Measurements from ENCODE around the gene EPHA5.

DNA sequence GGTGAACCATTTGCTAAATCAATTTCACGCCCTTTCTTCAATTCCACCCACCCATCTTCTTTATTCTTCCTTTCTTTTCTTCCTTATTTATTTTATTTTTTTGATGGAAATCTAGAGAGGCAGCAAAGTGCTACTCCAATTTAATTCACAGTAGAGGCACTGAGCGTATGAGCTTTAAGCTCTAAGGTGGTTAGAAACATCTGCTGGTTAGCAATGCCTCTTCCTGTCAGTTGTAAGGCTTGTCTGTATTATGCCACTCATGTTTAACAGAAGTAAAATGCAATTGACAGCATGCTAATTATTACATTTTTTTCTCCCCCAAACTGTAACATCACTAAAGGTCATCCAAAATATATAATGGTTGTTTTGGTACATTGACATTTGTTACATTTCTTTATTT, 103.8 kb downstream of the EPHA5 start:
- TF ChIP-seq POLR2A (IDR thresholded peaks at IDR 0.05; ENCODE audit: low read depth) = no peak
- TF ChIP-seq, protein P1, sequence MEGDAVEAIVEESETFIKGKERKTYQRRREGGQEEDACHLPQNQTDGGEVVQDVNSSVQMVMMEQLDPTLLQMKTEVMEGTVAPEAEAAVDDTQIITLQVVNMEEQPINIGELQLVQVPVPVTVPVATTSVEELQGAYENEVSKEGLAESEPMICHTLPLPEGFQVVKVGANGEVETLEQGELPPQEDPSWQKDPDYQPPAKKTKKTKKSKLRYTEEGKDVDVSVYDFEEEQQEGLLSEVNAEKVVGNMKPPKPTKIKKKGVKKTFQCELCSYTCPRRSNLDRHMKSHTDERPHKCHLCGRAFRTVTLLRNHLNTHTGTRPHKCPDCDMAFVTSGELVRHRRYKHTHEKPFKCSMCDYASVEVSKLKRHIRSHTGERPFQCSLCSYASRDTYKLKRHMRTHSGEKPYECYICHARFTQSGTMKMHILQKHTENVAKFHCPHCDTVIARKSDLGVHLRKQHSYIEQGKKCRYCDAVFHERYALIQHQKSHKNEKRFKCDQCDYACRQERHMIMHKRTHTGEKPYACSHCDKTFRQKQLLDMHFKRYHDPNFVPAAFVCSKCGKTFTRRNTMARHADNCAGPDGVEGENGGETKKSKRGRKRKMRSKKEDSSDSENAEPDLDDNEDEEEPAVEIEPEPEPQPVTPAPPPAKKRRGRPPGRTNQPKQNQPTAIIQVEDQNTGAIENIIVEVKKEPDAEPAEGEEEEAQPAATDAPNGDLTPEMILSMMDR (IDR thresholded peaks at IDR 0.05) = no peak
- TF ChIP-seq EP300 (IDR thresholded peaks at IDR 0.05) = no peak
